Adipocyte (in vitro differentiated cells): Measurements from ENCODE around the gene IER5.

Source experiments
- DNase-seq: peaks from one replicate; pipeline ENCODE4 v3.0.0-alpha.2; 2015; ENCODE audit warnings: low read depth
- H3K27me3 ChIP-seq: replicated peaks from 2 replicates; pipeline ENCODE4 v1.7.0; 2013; ENCODE audit warnings: mild to moderate bottlenecking, low read length, moderate library complexity; ENCODE audit not compliant: control insufficient read depth, insufficient read depth
- H3K36me3 ChIP-seq: 2 replicates; pipeline ENCODE4 v1.7.0; 2013; ENCODE audit warnings: low read length, mild to moderate bottlenecking, moderate library complexity; ENCODE audit not compliant: control insufficient read depth, insufficient read depth, severe bottlenecking
- H3K4me1 ChIP-seq: 2 replicates; pipeline ENCODE4 v1.7.0; 2013; ENCODE audit warnings: mild to moderate bottlenecking, low read length, moderate library complexity; ENCODE audit not compliant: control insufficient read depth, insufficient read depth
- H3K4me3 ChIP-seq: 2 replicates; pipeline ENCODE4 v1.7.0; 2013; ENCODE audit warnings: mild to moderate bottlenecking, low read length, moderate library complexity
- H3K9ac ChIP-seq: 2 replicates; pipeline ENCODE4 v1.7.0; 2013; ENCODE audit warnings: mild to moderate bottlenecking, low read length, moderate library complexity
- H3K9me3 ChIP-seq: 2 replicates; pipeline ENCODE4 v1.7.0; 2013; ENCODE audit warnings: mild to moderate bottlenecking, low read length, moderate library complexity; ENCODE audit not compliant: control insufficient read depth

The IER5 gene

DNA sequence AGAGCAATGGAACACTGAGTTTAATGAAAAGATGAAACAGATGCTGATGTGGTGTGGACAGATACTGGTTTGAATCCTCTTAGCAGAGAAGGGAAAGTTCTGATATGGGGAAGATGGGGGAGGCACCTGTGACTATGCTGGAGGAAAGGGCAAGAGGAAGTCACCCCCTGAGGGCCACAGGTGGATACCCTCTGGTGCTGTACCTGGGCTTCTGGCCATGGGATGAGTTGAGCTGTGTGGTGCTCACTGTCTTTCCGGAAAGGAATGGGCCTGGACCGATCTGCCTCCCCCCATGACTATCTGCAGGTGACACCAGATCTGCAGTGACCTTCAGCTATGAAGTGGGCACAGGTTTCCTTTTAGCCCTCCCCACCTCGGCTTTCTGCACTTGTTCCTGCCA, 52.4 kb downstream of the IER5 start:
- peaks cover 41% of the 10 kb centered on the region for H3K4me1 ChIP-seq
- H3K36me3 ChIP-seq: no peaks in the 10 kb centered on the region
- no peak for DNase-seq
- no peak overlapping the region for H3K9ac ChIP-seq
- H3K27me3 ChIP-seq: no peaks in the 10 kb centered on the region
- no peak overlapping the region for H3K4me3 ChIP-seq
- peaks cover 2% of the 10 kb centered on the region for H3K9me3 ChIP-seq

DNA sequence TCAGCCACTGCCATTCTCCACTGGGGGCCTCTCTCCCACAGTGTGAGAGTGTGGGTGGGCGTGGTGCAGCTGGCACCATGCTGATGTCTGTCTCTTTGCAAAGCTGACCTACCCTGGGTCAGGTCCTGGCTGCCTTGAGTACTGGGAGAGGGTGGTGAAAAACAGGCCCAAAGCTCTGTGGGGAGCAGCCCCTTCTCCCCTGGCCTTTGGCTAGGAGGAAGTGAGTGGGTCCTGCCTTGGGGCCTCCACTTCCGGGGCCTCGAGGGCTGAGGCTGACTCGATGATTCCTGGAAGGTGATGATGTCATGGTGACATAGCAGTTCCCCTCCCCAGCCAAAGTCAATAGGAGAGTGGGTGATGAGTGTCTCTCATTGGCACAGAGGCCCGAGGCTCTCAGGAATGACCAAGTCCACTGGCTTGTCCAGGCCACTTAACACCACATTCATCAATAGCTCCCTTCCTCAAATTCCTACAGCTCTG, 53.0 kb downstream of the IER5 start:
- H3K36me3 ChIP-seq: no peaks in the 10 kb centered on the region
- H3K9ac ChIP-seq: no peak overlapping the region
- no peaks in the 10 kb centered on the region for H3K27me3 ChIP-seq
- H3K4me3 ChIP-seq: no peak overlapping the region
- peaks cover 7% of the 10 kb centered on the region for H3K9me3 ChIP-seq
- H3K4me1 ChIP-seq: peaks cover 35% of the 10 kb centered on the region
- peak; percentile 66 for DNase-seq
